Stimulated activated CD8-positive, alpha-beta memory T cell treated with anti-CD3 and anti-CD28 coated beads, Interleukin-7, amount 100 ng/mL, for 24 hours (primary cell): Measurements from ENCODE around the gene COPZ2.
"Not testable (repeated sequence)": the region's sequence is repeated elsewhere in the genome, so short reads cannot be mapped to it uniquely, and the experiment has no call there.

ENCODE experiments used
- DNase-seq: peaks from one replicate; pipeline ENCODE4 v3.0.0-alpha.2; 2020; ENCODE audit warnings: low read depth

Gene COPZ2

DNA sequence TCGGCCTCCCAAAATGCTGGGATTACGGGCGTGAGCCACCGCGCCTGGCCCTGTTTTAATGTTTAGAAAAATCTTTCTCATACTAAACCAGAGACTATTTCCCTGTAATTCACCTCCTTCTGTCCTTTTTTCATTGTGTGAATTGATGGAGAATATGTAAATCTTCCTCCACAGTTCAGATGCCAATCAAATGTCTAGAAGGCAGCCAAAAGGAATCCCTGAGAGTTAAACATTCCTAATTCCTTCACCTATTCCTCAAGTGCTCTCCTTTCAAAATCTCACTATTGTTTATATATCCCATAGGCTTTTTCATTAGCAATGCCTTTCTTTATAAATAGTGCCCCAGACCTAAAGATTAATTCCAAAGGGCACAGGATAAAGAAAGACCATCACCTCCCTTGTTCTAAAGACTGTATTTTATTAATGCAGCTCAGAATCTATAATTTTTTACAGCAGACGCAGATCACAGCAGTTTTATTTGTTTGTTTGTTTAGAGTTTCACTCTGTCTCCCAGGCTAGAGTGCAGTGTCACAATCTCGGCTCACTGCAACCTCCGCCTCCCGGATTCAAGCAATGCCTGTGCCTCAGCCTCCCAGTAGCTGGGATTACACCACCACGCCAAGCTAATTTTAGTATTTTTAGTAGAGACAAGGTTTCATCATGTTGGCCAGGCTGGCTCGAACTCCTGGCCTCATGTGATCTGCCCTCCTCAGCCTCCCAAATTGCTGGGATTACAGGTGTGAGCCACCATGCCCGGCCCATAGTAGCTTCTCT is 30.5 kb downstream of the COPZ2 start:
- DNase-seq, result no peak

DNA sequence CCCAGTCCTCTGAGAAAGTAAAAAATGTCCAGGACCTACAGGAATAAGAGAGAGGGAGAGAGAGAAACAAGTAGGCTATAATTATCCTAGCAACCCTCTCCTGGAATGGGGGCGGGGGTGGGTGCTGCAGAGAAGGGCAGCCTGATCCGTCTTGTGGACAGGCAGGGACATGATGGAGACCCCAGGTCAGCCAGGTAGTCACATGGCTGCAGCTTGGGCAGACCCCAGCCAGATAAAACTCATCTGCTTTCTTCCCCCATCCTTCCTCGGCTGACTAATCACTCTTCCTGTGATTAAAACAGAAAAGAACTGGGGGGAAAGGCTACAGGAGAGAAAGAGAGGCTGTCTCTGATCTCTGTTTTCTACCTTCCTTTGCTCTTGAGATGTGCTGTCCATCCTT is 32.6 kb downstream of the COPZ2 start:
- DNase-seq, result no peak

DNA sequence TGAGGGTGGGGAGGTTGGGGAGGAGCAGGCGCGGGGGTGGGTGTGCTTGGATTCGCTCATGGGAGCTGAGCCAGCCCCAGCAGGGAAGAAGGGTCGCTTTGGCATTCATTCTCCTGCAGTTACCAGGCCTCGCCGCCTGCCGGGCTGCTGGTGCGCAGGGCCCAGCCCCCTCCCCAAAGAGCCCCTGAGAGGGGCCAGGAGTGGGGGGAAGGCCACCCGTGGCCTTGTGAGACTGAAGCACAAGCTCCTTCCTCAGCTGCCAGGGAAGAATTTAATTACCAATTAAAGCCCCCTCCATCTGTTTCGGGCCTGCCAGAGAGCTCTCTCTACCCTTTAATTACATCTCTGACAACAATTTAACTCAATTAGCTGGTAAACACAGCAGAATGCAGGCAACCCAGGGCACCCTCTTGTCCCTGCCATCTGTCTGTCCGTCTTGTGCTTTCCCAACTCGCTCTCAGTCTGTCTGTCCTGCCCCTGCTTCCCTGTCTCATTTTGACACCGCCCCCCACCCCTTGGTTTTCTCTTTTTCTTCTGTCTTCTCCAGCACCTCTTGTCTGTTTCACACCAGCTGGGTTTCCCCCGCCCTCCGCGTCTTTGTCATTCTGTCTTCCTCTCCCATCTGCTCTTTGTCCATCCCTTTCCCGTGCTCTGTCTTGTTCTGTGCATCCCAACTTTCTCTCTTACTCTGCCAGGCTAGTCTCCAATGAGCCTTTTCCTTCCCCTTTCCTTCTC is 34.0 kb downstream of the COPZ2 start:
- DNase-seq, result no peak

DNA sequence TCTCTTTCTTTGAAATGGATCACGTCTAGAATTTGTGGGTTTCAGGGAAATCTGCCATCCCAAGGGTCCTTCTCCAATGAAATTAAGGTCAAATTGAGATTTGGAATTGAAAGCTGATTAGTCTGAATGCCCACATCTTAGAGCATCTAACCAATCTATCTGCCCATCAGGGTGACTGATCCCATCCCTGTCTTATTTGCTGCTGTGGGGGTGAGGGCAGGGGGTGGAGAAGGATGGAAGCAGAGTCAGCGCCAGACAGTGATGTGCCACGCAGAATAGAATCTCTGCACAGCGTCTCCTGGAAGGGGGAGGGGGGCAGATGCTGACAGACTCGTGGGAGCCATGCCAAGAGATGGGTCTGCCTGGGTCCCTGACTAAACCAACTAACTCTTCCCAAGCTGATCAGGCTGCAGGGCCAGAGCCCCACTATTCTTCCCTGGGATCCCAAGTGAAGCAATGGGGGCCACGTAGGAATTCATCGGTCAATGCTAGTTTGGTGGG is 34.6 kb downstream of the COPZ2 start:
- no peak for DNase-seq

DNA sequence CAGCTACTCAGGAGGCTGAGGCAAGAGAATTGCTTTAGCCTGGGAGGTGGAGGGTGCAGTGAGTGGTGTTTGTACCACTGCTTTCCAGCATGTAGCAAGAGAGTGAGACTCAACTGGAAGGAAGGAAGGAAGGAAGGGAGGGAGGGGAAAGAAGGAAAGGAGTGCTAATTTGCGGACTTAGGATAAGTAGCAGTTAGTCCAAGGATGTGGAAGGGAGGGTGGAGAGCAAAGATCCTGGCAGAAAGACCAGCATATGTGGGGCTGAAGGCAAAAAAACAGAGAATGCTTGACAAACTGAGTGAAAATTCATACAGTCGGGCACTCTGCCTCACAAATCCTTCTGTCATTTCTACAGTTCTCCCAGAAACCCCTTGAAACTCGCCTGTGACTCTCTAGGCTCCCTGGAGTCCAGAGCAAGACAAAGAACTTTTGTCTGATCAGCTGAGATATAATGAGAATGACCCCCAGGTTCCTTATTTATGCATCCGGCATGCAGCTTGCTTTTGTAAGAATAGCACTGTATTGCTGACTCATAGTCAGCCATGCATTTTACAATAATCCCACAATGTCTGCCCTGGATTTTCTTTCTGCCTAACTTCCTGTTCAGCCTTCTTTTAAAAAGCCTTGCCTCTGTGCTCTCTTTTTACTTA is 35.2 kb downstream of the COPZ2 start:
- no peak for DNase-seq

DNA sequence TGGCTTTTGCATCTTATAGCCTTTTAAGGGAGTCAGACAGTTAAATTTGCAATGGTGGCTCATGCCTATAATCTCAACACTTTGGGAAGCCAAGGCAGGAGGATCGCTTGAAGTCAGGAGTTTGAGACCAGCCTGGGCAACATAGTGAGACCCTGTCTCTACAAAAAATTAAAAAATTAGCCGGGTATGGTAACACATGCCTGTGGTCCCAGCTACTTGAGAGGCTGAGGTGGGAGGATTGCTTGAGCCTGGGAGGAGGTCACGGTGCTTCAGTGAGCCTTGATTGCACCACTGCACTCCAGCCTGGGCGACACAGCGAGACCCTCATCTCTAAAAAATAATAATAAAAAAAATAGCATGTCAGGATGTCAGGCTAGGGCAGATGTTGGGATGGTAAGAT is 35.9 kb downstream of the COPZ2 start:
- not testable (repeated sequence) for DNase-seq

DNA sequence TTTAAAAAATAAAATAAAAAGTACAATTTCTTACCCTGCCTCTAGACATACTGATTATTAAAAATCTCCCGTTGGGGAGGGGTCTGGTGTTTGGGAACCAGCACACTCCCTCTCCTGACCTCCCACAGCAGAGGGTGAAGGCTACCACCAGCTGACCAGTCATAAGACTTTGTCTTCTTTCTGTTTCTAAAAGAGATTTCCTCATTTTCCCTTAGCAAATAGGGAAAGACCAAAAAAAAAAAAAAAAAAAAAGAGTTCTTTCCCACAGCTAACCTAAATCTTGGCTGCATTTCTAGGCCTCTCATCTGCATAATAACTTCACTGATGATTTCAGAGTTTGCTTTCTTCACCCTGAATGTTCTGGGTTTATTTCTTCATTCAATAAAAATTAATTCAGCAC is 36.4 kb downstream of the COPZ2 start:
- no peak for DNase-seq

DNA sequence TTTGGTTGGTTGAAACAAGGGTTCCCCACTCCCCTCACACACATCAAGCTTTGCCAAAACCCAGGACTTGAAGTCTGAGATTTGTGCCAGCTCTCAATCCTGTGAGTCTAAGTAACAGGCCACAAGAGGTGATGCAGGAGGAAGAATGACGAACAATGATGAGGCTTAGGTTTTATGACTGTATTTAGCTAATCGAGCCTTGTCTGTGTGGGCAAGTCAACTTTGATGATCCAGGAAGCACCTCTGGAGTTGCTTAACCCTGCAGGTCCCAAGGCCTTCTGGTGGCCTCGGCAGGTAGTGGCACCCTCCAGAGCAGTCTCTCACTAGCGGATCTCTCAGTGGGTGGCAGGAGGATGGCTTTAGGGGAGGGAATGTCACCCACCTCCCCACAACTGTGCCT is 38.0 kb downstream of the COPZ2 start:
- DNase-seq, result no peak

DNA sequence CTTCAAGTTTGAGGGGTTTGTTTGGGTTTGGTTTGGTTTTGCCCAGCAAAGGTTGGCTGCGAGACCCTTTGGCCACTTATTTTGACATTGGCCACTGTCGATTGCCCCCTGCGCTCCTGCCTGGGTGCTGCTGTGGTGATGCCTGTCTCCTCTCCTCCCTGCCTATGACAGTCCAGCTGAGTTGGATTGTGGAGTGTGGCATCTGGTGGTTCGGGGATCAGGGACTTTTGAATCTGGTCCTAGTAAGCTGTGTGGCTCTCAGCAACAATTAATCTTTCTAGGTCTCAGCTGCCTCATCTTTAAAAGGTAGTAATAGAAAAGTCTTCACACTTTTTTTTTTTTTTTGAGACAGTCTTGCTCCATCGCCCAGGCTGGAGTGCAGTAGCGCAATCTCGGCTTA is 39.6 kb downstream of the COPZ2 start:
- DNase-seq, result no peak

DNA sequence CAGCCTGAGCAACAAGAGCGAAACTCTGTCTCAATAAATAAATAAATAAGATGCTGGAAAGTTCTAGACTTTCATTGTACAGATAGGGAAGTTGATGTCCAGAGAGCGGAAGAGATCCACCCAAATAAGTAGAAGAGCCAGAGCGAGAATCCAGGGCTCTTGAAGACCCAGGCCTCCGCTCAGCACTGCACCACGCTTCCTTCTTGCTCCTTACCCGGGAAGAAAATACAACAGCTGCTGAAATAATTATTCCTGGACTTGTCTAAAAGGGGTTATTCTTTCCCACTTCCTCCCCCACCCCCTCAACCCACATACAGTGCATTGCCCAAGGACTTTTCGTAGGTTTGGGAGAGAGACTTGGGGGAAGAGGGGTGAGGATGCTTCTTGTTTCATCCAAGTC is 40.0 kb downstream of the COPZ2 start:
- DNase-seq, result no peak

DNA sequence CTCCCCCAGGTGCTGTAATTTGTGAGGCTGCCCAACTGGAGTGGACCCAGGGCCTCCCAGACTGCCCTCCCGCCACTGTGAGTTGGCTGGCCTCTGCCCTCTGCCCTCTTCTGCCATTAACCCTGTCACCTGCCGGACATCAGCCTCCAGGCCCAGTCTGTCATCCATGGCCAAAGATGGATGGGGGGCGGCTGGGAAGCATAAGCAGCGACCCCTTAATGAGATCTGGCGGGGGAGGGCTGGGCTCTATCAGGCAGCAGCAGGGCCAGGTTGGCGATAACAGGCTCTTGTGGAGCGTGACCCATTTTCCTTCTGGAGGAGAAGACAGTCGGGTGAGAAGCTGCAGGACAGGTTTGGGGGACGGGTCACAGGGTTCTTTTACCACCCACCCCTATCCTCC is 41.4 kb downstream of the COPZ2 start:
- DNase-seq, result no peak

DNA sequence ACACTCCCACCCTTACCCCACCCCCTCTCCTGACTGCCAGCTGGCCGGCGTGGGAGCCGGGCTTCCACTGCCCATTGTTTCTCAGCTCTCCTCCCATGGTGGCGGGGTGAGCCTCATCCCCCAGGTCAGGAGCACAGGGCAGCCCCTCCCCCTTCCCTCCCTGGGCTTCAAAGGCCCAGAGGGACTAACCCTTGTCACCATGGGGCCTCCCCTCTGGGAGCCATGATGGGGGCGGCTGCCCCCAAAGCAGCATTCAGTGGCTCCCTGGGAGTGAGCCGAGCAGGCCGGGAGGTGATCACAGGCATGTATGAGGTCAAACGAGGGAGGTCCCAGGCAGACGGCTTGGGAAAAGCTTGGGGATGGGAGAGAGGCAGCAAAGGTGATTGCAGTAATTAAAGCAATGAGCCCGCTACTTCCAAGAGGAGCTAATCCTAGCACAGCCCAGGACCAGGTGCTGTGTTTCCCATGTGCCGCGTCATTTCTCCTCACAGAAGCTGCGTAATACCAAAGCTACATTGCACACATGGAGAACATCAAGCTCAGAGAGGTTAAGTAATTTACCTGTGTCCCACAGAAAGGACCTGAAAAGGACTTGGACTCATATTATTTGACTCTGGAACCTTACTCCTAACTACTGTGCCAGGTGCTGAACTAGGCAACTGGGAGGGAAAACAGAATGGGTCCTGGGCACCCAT is 42.2 kb downstream of the COPZ2 start:
- no peak for DNase-seq

DNA sequence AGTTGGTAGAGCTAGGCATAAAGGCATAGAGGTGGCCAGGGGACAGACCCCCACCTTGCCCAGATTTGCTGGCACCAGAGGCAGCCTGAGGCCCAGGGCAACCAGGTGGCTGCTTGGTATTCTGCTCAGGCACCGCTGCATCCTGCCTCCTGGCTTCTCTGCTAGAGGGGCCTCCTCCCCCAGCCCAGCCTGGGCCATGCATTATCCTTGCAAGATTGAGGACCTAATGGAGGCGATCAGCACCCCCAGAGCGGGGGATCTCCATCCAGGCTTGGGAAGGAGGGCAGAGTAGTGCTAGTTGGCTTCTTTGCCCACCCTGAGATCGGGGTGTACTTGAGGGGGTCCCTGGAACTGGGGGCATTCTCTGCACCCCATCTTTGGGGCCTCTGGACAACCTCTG is 42.9 kb downstream of the COPZ2 start:
- DNase-seq, result no peak

DNA sequence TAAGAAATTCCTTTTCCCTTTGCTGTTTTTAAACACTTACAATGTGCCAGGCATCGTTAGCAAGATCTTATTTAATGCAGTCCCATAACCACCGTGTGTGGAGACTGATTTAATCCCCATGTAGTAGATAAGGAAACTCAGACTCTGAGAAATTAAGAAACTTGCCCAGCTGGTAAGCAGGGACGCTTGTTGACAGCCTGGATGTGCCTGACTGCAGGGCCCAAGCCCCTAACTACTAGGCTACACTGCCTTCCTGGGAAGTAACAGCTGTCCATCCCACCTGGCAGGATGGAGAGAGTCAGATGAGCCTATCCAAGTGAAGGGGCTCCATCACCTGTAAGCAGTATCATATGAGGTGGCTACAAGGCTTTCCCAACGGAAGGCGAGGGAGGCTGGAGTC is 43.6 kb downstream of the COPZ2 start:
- no peak for DNase-seq

DNA sequence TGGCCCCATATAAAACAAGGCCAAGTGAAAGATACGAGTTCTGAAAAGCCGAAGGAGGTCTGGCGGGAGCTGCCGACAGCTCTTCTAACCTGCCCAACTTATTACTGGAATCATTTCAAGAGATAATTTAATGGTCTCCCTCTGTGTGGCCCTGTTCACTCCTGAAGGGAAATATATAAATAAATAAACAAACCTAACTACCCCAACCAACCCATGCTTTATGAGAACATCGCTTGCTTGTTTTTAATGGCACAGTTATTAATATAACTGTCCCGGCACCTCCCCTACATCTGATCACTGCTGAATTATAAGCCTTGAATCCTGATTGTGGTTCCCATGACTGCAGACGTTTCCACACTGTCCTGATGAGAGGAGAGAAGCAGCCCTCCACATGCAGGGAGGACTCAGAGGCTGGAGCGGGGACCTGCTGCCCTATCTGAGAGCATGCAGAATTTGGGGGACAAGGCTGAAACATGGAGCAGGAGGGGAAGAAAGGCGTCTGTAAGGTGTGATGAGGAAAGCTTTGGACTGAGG is 44.5 kb downstream of the COPZ2 start:
- no peak for DNase-seq

DNA sequence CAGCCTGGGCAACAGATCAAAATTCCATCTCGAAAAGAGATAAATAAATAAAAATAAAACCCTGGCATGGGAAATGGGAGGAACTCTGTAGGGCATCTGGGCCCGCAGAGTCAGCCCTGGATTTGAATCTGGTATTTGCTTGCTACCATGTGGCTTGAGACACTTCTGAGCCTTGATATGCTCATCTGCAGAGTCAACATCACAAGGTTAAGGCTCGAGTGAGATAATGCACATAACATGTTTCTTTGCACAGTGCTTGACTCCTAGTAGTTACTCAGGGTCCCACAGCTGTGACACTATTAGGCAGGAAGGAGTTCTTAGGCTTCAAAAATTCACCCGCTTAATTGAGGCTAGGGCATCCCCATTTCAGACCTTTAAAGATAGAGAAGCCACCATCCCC is 45.4 kb downstream of the COPZ2 start:
- no peak for DNase-seq

DNA sequence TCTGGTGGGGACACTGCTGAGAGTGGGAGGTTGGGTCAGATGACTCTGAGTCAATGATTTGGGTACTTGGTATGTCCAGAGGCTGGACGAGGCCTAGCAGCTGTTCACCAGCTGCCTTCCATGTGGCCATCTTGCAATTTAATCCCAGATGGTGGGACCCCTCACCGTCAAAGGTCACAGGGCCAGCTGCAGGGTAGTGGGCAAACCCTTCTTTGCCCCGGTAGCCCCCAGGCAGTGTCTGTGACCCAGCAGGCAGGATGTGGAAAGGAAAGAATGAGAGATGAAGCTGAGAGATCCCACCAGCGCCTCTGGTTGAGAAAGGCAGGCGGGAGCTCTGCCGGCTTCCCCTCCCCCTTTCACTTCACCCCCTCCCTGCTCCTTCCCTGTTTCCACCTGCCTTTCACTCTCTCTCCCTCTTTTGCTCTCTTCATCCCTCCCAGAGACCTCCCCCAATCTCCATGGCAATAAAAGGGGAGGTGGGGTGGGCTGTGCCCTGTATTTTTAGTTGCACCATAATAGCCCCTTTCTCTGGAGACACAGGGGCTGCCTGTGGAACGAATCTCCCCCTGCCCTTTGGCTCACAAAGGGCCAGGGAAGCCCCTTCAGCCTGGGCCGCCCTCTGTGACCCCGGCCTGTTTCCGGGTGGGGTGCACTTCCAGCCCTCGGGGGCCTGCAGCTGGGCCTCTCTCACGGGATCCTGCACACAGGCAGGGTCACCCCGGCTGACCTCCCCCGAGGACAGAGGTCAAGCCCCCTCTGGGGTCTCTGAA is 46.5 kb downstream of the COPZ2 start:
- DNase-seq, result no peak

DNA sequence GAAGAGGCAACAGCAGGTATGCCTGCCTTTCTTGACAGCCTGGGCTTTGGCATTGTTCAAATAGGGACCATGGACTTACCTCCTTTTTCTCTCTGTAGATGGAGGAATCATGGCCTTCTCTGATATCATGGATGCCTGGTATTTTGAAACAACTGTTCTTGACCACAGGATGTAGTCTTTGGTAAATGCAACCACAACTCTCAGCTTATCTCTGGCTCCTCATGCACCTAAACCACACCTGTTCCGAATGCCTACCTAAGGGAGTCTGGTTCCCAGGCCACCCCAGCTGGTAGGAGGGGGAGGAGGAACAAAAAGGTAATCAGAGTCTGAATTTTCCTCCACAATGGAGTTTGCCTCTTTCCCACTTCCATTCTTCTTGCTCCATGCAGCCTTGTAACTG is 47.9 kb downstream of the COPZ2 start:
- no peak for DNase-seq

DNA sequence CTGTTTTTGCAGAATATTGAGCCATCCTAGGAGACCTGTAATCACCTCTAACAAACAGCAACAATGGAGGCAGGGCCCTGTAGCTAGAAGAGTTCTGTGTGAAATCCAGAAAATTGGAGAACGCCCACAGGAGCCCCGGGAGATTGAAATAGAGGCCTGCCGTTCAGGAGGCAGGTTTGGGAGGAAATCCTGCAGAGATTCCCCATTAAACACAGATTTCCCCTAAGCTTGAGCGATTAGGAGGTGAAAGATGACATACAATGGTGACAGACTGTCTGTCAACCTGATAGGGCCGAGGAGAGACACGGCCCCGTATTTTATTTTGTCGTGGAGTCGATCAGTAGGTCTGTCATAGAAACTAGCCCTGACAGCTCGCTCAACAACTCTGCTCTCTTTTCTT is 48.4 kb downstream of the COPZ2 start:
- DNase-seq, result no peak

DNA sequence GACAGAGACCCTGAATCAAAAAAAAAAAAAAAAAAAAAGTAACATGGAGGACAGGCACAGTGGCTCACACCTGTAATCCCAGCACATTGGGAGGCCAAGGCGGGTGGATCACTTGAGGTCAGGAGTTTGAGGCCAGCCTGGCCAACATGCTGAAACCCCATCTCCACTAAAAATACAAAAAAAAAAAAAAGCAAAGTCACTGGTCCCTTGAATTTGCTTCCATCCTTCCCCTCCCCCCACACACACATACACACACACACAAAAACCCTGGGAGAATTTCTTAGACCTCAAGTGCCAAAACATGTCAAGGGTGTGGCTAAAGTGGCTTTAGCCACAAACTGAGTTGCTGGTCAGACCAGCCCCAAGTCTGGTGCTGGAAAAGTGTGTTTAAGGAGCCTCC is 49.2 kb downstream of the COPZ2 start:
- not testable (repeated sequence) for DNase-seq

DNA sequence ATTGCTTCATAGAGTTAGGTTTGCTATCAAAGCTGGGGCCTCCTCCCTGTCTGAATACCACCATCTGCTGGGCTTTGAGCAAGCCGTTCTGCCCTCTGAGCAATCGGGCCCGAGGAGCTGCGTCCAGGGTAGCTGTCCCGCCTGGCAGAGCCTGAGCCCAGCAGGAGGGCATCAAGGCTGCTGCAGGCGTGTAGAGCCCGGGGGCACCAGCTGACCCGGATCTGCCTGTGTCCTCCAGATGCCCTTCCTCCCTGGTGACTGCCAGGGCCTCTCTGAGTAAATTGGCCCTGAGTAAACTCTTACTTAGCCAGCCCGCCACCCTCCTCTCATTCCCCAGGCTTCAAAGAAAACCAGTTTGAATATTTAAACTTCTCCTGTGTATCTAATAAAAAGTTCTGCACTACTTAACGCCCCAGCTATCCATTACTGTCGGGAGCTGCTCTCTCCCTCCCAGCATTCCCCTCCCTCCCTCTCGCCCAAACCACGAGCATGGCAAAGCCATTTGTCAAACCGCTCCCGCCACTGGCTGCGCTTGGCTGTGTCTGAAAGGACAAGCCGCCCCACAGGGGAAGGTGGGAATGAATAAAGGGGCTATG is 50.3 kb downstream of the COPZ2 start:
- DNase-seq, result no peak
